ENCODE data around the gene TCIRG1. TPM values are rescaled to one million over a fixed set of nuclear protein-coding genes. Genes with fewer than 3 reads are reported as not detected.

Gene TCIRG1
- polyA plus RNA-seq, 1 donor from 2014 or later: 46.0 TPM

- H3K27me3 Mint-ChIP-seq: peaks cover 1% of the 10 kb centered on the region
- peaks cover 24 to 39% (median 25%) of the 10 kb centered on the region in 3 donors for H3K4me1 Mint-ChIP-seq
- no peaks in the 10 kb centered on the region for H3K9me3 Mint-ChIP-seq
- peaks cover 1% of the 10 kb centered on the region for H3K36me3 Mint-ChIP-seq
- H3K4me3 Mint-ChIP-seq: peak overlapping the region; percentile 95 to 98 (median 96)
- H3K27ac Mint-ChIP-seq: peak overlapping the region; percentile 91 to 98 (median 95)
These were observed 36.3 kb upstream of the TCIRG1 start for GRCh38 chr11:68002575-68002937.

GRCh38 chr11:68002938-68003845 is 35.6 kb upstream of the TCIRG1 start:
- Mint-ChIP-seq H3K4me1 (peaks cover 22 to 36% (median 24%) of the 10 kb centered on the region in 3 donors), H3K9me3 (no peaks in the 10 kb centered on the region), H3K36me3 (peaks cover 1% of the 10 kb centered on the region), H3K27me3 (peaks cover 1% of the 10 kb centered on the region), H3K27ac (peak overlapping the region; percentile 91 to 98 (median 95)), H3K4me3 (peak overlapping the region; percentile 95 to 98 (median 96))

- Mint-ChIP-seq H3K27me3 (peaks cover 1% of the 10 kb centered on the region), H3K27ac (peak within 1 kb of the TSS; percentile 91 to 98 (median 95)), H3K9me3 (no peaks in the 10 kb centered on the region), H3K36me3 (no peaks in the 10 kb centered on the region), H3K4me3 (peak within 1 kb of the TSS; percentile 95 to 98 (median 96)), H3K4me1 (peaks cover 20 to 34% (median 23%) of the 10 kb centered on the region in 3 donors)
These were observed 34.8 kb upstream of the TCIRG1 start, which contains the start of gene UNC93B1 for GRCh38 chr11:68003846-68004550. TSS of gene UNC93B1 (minus strand) at chr11:68004097. CDS start at chr11:68004043, 54 bp downstream.

- Mint-ChIP-seq H3K27me3 (peaks cover 1% of the 10 kb centered on the region), H3K4me1 (peaks cover 26 to 41% (median 30%) of the 10 kb centered on the region in 3 donors), H3K27ac (peak overlapping the region in 2 of 3 donors; percentile 85 to 91)
These were observed 34.1 kb upstream of the TCIRG1 start for GRCh38 chr11:68004551-68005335.

GRCh38 chr11:68006606-68007166 is 32.1 kb upstream of the TCIRG1 start:
- H3K36me3 Mint-ChIP-seq: no peaks in the 10 kb centered on the region
- peaks cover 1% of the 10 kb centered on the region for H3K27me3 Mint-ChIP-seq
- H3K4me1 Mint-ChIP-seq: peaks cover 31 to 47% (median 42%) of the 10 kb centered on the region in 3 donors
- H3K4me3 Mint-ChIP-seq: peak overlapping the region in 2 of 4 donors; percentile 60 to 96
- H3K27ac Mint-ChIP-seq: peak overlapping the region in 2 of 3 donors; percentile 71 to 86
- H3K9me3 Mint-ChIP-seq: no peaks in the 10 kb centered on the region

More at GRCh38 chr11:68004551-68005335, 34.1 kb upstream of the TCIRG1 start:
- Mint-ChIP-seq H3K36me3 (no peaks in the 10 kb centered on the region), H3K9me3 (no peaks in the 10 kb centered on the region), H3K4me3 (peak overlapping the region; percentile 95 to 96 (median 96))

- Mint-ChIP-seq H3K27ac (no peak overlapping the region), H3K4me1 (peaks cover 29 to 38% (median 34%) of the 10 kb centered on the region in 3 donors), H3K4me3 (peak overlapping the region in 2 of 4 donors; percentile 9 to 96), H3K9me3 (no peaks in the 10 kb centered on the region), H3K36me3 (no peaks in the 10 kb centered on the region), H3K27me3 (no peaks in the 10 kb centered on the region)
These were observed 31.1 kb upstream of the TCIRG1 start for GRCh38 chr11:68007498-68008380.

GRCh38 chr11:68008381-68009337 is 30.2 kb upstream of the TCIRG1 start:
- peak overlapping the region; percentile 83 to 97 (median 93) for H3K27ac Mint-ChIP-seq
- peak overlapping the region; percentile 66 to 90 (median 77) for H3K4me3 Mint-ChIP-seq
- no peaks in the 10 kb centered on the region for H3K27me3 Mint-ChIP-seq
- no peaks in the 10 kb centered on the region for H3K9me3 Mint-ChIP-seq
- H3K36me3 Mint-ChIP-seq: no peaks in the 10 kb centered on the region
- peaks cover 29 to 38% (median 34%) of the 10 kb centered on the region in 3 donors for H3K4me1 Mint-ChIP-seq

GRCh38 chr11:68009391-68010089 is 29.3 kb upstream of the TCIRG1 start:
- H3K4me1 Mint-ChIP-seq: peaks cover 28 to 33% (median 29%) of the 10 kb centered on the region in 3 donors
- peak overlapping the region; percentile 83 to 97 (median 93) for H3K27ac Mint-ChIP-seq
- H3K36me3 Mint-ChIP-seq: peaks cover 2% of the 10 kb centered on the region
- H3K4me3 Mint-ChIP-seq: peak overlapping the region; percentile 66 to 90 (median 77)
- no peaks in the 10 kb centered on the region for H3K27me3 Mint-ChIP-seq
- no peaks in the 10 kb centered on the region for H3K9me3 Mint-ChIP-seq

GRCh38 chr11:68010090-68011041 is 28.5 kb upstream of the TCIRG1 start, which contains the start of gene ALDH3B1:
TSS of gene ALDH3B1 (plus strand) at chr11:68010327. CDS start at chr11:68015298, 4,971 bp downstream.
- Mint-ChIP-seq H3K27ac (peak within 1 kb of the TSS; percentile 83 to 97 (median 93)), H3K27me3 (no peaks in the 10 kb centered on the region), H3K36me3 (peaks cover 2% of the 10 kb centered on the region), H3K4me3 (peak within 1 kb of the TSS; percentile 66 to 90 (median 77)), H3K4me1 (peaks cover 22 to 29% (median 28%) of the 10 kb centered on the region in 3 donors), H3K9me3 (no peaks in the 10 kb centered on the region)

GRCh38 chr11:68011051-68011943 is 27.5 kb upstream of the TCIRG1 start:
- peak overlapping the region in 1 of 3 donors; percentile 54 for H3K27ac Mint-ChIP-seq
- H3K4me3 Mint-ChIP-seq: peak overlapping the region in 2 of 4 donors; percentile 12 to 35
- H3K4me1 Mint-ChIP-seq: peaks cover 17 to 26% (median 23%) of the 10 kb centered on the region in 3 donors
- H3K27me3 Mint-ChIP-seq: no peaks in the 10 kb centered on the region
- peaks cover 2% of the 10 kb centered on the region for H3K36me3 Mint-ChIP-seq
- no peaks in the 10 kb centered on the region for H3K9me3 Mint-ChIP-seq
